ENCODE data around the gene SLC12A5. TPM values are rescaled to one million over a fixed set of nuclear protein-coding genes. Genes with fewer than 3 reads are reported as not detected.
"Not testable (repeated sequence)": the region's sequence is repeated elsewhere in the genome, so short reads cannot be mapped to it uniquely, and the experiment has no call there.

SLC12A5 gene
- total RNA-seq, 1 donor from 2014 or later = 8.8 TPM

DNA sequence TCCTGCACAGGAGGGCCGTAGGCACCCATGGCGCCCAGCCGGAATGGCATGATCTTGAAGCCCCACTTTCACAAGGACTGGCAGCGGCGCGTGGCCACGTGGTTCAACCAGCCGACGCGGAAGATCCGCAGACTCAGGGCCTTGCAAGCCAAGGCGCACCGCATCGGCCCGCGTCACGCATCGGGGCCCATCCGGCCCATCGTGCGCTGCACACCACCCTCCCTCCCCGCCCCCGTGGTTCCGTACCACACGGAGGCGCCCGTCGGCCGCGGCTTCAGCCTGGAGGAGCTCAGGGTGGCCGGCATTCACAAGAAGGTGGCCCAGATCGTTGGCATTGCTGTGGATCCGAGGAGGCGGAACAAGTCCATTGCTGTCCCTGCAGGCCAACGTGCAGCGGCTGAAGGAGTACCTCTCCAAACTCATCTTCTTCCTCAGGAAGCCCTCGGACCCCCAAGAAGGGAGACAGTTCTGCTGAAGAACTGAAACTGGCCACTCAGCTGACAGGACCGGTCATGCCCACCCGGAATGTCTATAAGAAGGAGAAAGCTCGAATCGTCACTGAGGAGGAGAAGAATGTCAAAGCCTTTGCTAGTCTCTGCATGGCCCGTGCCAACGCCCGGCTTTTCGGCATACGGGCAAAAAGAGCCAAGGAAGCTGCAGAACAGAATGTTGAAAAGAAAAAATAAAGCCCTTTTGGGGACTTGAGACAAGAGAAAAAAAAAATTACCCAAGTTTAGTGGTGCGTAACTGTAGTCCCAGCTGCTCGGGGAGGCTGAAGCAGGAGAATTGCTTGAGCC is 70.7 kb downstream of the SLC12A5 start:
- Mint-ChIP-seq H3K27ac (ENCODE audit: unreplicated experiment) (no peak overlapping the region), H3K9me3 (ENCODE audit: unreplicated experiment) (no peaks in the 10 kb centered on the region), H3K36me3 (ENCODE audit: low read depth, unreplicated experiment) (no peaks in the 10 kb centered on the region), H3K4me3 (ENCODE audit: unreplicated experiment) (no peak overlapping the region), H3K27me3 (ENCODE audit: unreplicated experiment) (no peaks in the 10 kb centered on the region), H3K4me1 (ENCODE audit: unreplicated experiment) (no peaks in the 10 kb centered on the region)
- DNase-seq (ENCODE audit: low spot score) = peak; percentile 48
- TF ChIP-seq, protein P1, sequence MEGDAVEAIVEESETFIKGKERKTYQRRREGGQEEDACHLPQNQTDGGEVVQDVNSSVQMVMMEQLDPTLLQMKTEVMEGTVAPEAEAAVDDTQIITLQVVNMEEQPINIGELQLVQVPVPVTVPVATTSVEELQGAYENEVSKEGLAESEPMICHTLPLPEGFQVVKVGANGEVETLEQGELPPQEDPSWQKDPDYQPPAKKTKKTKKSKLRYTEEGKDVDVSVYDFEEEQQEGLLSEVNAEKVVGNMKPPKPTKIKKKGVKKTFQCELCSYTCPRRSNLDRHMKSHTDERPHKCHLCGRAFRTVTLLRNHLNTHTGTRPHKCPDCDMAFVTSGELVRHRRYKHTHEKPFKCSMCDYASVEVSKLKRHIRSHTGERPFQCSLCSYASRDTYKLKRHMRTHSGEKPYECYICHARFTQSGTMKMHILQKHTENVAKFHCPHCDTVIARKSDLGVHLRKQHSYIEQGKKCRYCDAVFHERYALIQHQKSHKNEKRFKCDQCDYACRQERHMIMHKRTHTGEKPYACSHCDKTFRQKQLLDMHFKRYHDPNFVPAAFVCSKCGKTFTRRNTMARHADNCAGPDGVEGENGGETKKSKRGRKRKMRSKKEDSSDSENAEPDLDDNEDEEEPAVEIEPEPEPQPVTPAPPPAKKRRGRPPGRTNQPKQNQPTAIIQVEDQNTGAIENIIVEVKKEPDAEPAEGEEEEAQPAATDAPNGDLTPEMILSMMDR (IDR thresholded peaks at IDR 0.05; ENCODE audit: unreplicated experiment) = no peak

GRCh38 chr20:46100444-46100843 is 71.4 kb downstream of the SLC12A5 start:
- H3K27ac Mint-ChIP-seq (ENCODE audit: unreplicated experiment) = not testable (repeated sequence)

DNA sequence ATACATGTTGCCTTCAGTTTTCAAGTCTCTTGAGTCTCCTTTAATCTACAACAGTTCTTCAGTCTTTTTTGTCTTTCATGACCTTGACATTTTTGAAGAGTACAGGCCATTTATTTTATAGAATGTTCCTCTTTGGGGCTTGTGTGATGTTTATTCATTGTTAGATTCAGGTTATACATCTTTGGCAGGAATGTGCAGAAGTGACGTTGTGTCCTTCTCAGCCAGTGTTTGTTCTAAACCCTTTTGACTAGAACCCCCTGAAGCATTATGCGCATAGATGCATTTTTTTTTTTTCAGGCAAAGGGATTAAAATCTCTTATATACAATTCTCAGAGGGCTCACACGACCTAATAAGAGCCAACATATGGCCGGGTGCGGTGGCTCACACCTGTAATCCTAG is 72.0 kb downstream of the SLC12A5 start:
- Mint-ChIP-seq H3K4me1 (ENCODE audit: unreplicated experiment) (no peaks in the 10 kb centered on the region), H3K27ac (ENCODE audit: unreplicated experiment) (no peak overlapping the region), H3K4me3 (ENCODE audit: unreplicated experiment) (peak overlapping the region; percentile 68), H3K9me3 (ENCODE audit: unreplicated experiment) (no peaks in the 10 kb centered on the region), H3K27me3 (ENCODE audit: unreplicated experiment) (no peaks in the 10 kb centered on the region), H3K36me3 (ENCODE audit: low read depth, unreplicated experiment) (no peaks in the 10 kb centered on the region)
- TF ChIP-seq, protein P1 (IDR thresholded peaks at IDR 0.05; ENCODE audit: unreplicated experiment) = no peak
- no peak for DNase-seq (ENCODE audit: low spot score)

More at GRCh38 chr20:46100444-46100843, 71.4 kb downstream of the SLC12A5 start:
- not testable (repeated sequence) for DNase-seq (ENCODE audit: low spot score); H3K36me3 Mint-ChIP-seq (ENCODE audit: low read depth, unreplicated experiment); H3K27me3 Mint-ChIP-seq (ENCODE audit: unreplicated experiment); H3K9me3 Mint-ChIP-seq (ENCODE audit: unreplicated experiment); H3K4me1 Mint-ChIP-seq (ENCODE audit: unreplicated experiment)
- H3K4me3 Mint-ChIP-seq (ENCODE audit: unreplicated experiment) = peak overlapping the region; percentile 68

DNA sequence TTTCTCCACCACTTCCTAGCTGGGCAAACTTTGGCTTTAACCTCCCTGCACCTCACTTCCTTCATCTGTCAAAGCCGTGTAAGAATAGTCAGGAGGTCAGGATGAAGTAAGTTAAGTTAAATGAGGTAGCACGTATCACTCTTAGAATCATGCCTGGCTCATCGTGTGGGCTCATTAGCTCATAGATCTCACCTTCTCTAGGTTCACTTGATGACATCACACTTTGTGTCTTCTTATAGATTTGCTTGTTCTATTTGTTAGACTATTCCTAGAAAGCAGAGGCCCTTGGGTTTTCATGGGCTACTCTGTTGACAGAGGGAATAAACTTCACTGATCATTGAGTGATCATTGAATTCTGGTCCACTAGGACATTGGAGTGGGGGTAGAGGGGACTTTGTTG is 72.9 kb downstream of the SLC12A5 start:
- Mint-ChIP-seq H3K9me3 (ENCODE audit: unreplicated experiment) (no peaks in the 10 kb centered on the region), H3K36me3 (ENCODE audit: low read depth, unreplicated experiment) (no peaks in the 10 kb centered on the region), H3K27ac (ENCODE audit: unreplicated experiment) (no peak overlapping the region), H3K27me3 (ENCODE audit: unreplicated experiment) (no peaks in the 10 kb centered on the region), H3K4me1 (ENCODE audit: unreplicated experiment) (no peaks in the 10 kb centered on the region), H3K4me3 (ENCODE audit: unreplicated experiment) (no peak overlapping the region)
- TF ChIP-seq, protein P1 (IDR thresholded peaks at IDR 0.05; ENCODE audit: unreplicated experiment) = no peak
- DNase-seq (ENCODE audit: low spot score) = no peak

DNA sequence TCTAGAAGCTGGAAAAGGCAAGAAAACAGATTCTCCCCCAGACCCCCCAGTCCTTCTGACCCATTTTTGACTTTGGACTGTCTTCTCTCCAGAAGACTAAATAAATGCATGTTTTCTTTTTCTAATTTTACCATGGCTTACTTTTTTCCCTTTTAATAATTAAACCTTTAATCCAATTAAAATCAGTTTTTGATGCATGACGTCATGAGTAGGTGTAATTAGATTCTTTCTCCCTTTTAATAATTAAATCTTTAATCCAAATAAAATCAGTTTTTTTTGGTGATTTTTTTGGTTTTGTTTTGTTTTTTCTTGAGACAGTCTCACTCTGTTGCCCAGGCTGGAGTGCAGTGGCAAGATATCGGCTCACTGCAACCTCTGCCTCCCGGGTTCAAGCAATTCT is 73.9 kb downstream of the SLC12A5 start:
- no peak for DNase-seq (ENCODE audit: low spot score)
- no peaks in the 10 kb centered on the region for H3K36me3 Mint-ChIP-seq (ENCODE audit: low read depth, unreplicated experiment)
- H3K9me3 Mint-ChIP-seq (ENCODE audit: unreplicated experiment) = no peaks in the 10 kb centered on the region
- no peaks in the 10 kb centered on the region for H3K4me1 Mint-ChIP-seq (ENCODE audit: unreplicated experiment)
- no peaks in the 10 kb centered on the region for H3K27me3 Mint-ChIP-seq (ENCODE audit: unreplicated experiment)
- no peak overlapping the region for H3K27ac Mint-ChIP-seq (ENCODE audit: unreplicated experiment)
- no peak overlapping the region for H3K4me3 Mint-ChIP-seq (ENCODE audit: unreplicated experiment)
- TF ChIP-seq, protein P1 (IDR thresholded peaks at IDR 0.05; ENCODE audit: unreplicated experiment) = no peak

Measured in endothelial cell (in vitro differentiated cells).